ENCODE data around the gene ANXA3. TPM values are rescaled to one million over a fixed set of nuclear protein-coding genes. Genes with fewer than 3 reads are reported as not detected.
A peak's percentile ranks its signal among the peaks of the same experiment; 100 is the strongest.

Gene ANXA3
- total and polyA plus RNA-seq, 4 donors, result 15.4 to 70.0 (median 29.9) TPM

DNA sequence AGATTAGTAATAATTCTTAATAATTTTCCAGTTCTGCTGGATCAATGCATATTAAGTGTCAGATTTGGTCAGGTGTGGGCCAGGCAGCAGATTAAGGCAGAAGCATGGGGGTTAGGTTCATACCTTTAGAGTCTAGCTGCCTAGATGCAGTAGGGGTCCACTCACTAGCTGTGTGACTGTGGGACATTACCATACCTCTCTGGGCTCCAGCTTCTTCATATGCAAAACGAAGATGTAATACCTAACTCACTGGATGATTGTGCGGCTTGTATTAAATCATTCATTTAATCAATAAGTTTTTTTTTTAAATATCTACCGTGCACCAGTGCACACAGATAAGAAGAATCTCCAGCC lies 1.4 kb downstream of the ANXA3 start:
- Histone ChIP-seq H3K27ac (ENCODE audit: low read depth, low read length) (no peak overlapping the region), H3K27me3 (ENCODE audit: control insufficient read depth, insufficient read depth, low read length) (peaks cover 12% of the 10 kb centered on the region), H3K9me3 (ENCODE audit: control insufficient read depth, insufficient read depth, low read length) (no peaks in the 10 kb centered on the region), H3K36me3 (ENCODE audit: control insufficient read depth, insufficient read depth, low read length) (no peaks in the 10 kb centered on the region), H3K4me3 (ENCODE audit: low read depth, low read length) (no peak overlapping the region), H3K4me1 (ENCODE audit: control insufficient read depth, insufficient read depth, low read length) (peaks cover 8% of the 10 kb centered on the region)
- DNase-seq (ENCODE audit: low read depth in 4 of 6, low spot score in 6 of 6), result no peak
- WGBS (ENCODE audit: insufficient coverage), result no CpG with 5 or more reads among the region's 3 CpGs

DNA sequence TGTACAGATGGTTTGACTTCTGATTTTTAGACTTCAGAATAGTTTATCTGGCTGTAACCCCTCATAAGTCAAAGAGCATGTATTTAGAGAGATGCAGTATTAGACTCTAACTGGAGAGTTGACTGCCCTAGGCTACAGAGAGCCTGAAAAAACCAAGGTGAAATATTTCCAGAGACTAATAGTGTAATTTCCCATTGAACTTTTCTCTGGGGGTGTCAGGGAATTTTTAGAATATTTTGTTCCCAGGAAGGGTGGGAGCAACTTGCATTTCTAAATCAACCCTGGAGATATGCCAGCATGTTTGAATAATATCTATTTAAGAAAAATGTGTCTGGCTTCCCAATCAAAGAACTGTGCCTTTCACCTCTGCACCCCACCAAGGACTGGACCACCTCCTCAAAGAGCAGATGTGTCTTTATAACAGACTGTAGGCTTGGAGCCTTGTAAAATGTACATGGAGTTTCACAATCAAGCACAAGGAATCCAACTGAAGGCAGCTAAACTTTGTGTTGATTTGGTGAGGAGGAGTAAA lies 2.0 kb downstream of the ANXA3 start:
- no peak overlapping the region for H3K27ac ChIP-seq (ENCODE audit: low read depth, low read length)
- no peaks in the 10 kb centered on the region for H3K36me3 ChIP-seq (ENCODE audit: control insufficient read depth, insufficient read depth, low read length)
- H3K9me3 ChIP-seq (ENCODE audit: control insufficient read depth, insufficient read depth, low read length), result no peaks in the 10 kb centered on the region
- peaks cover 8% of the 10 kb centered on the region for H3K4me1 ChIP-seq (ENCODE audit: control insufficient read depth, insufficient read depth, low read length)
- H3K27me3 ChIP-seq (ENCODE audit: control insufficient read depth, insufficient read depth, low read length), result peaks cover 12% of the 10 kb centered on the region
- DNase-seq (ENCODE audit: low read depth in 4 of 6, low spot score in 6 of 6), result no peak
- H3K4me3 ChIP-seq (ENCODE audit: low read depth, low read length), result no peak overlapping the region

DNA sequence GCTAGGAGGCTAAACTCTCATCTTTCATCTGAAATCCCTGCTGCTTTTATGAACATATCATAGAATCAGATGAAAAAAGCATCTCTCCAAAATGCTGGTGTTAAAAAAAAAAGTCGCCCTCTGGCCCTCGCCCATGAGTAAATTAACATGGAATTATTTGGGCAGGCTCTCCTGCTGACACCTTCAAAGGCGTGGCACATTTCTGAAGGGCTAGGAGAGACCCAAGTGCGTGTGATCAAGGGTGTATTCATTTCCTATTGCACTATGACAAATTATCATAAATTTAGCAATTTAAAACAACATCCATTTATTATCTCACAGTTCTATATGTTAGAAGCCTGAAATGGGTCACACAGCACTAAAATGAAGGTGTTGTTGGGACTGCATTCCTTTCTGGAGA lies 5.1 kb downstream of the ANXA3 start:
- Histone ChIP-seq H3K27ac (ENCODE audit: low read depth, low read length) (no peak overlapping the region), H3K9me3 (ENCODE audit: control insufficient read depth, insufficient read depth, low read length) (no peaks in the 10 kb centered on the region)

DNA sequence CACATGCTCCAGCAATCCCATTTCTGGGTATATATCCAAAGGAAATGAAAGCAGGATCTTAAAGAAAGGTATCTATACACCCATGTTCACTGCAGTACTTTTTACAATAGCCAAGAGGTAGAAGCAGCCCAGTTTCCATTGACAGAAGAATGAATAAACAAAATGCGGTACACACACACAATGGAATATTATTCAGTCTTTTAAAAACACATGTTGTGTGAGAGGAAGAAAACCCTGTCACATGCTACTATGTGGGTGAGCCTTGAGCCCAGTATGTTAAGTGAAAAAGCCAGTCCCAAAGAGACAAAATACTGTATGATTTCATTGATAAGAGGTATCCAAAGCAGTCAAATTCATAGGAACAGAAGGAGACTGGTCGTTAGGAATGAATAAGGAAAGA lies 6.3 kb downstream of the ANXA3 start:
- Histone ChIP-seq H3K4me1 (ENCODE audit: control insufficient read depth, insufficient read depth, low read length) (no peaks in the 10 kb centered on the region), H3K4me3 (ENCODE audit: low read depth, low read length) (no peak overlapping the region), H3K27me3 (ENCODE audit: control insufficient read depth, insufficient read depth, low read length) (no peaks in the 10 kb centered on the region), H3K27ac (ENCODE audit: low read depth, low read length) (no peak overlapping the region), H3K9me3 (ENCODE audit: control insufficient read depth, insufficient read depth, low read length) (no peaks in the 10 kb centered on the region), H3K36me3 (ENCODE audit: control insufficient read depth, insufficient read depth, low read length) (no peaks in the 10 kb centered on the region)
- no peak for DNase-seq (ENCODE audit: low read depth in 4 of 6, low spot score in 6 of 6)
- no CpG with 5 or more reads among the region's 2 CpGs for WGBS (ENCODE audit: insufficient coverage)

More for the DNA sequence above, 5.1 kb downstream of the ANXA3 start:
- H3K4me1 ChIP-seq (ENCODE audit: control insufficient read depth, insufficient read depth, low read length), result peaks cover 6% of the 10 kb centered on the region
- whole genome bisulfite sequencing (ENCODE audit: insufficient coverage), result 100% methylated on average over 2 of the region's 4 CpGs
- H3K36me3 ChIP-seq (ENCODE audit: control insufficient read depth, insufficient read depth, low read length), result no peaks in the 10 kb centered on the region
- DNase-seq (ENCODE audit: low read depth in 4 of 6, low spot score in 6 of 6), result no peak
- H3K4me3 ChIP-seq (ENCODE audit: low read depth, low read length), result no peak overlapping the region
- H3K27me3 ChIP-seq (ENCODE audit: control insufficient read depth, insufficient read depth, low read length), result peaks cover 7% of the 10 kb centered on the region

DNA sequence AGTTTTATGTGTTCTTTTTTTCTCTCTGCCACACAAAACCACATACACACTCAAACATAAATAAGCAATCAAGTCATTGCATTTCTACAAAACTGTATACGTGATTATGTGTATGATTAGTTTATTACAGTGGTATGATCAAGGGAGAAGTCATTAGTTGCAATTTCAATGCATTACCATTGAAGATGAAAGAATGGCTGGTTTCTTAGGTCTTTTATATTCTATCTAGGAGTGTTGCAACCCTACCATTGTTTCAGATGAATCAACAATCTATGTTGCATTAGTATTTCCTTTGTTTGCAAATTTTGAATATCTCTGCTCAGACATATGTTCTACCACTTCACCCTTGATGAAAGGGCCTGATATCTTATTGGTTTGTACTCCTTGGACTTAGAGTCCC lies 6.8 kb downstream of the ANXA3 start:
- Histone ChIP-seq H3K9me3 (ENCODE audit: control insufficient read depth, insufficient read depth, low read length) (no peaks in the 10 kb centered on the region), H3K27ac (ENCODE audit: low read depth, low read length) (no peak overlapping the region), H3K4me1 (ENCODE audit: control insufficient read depth, insufficient read depth, low read length) (no peaks in the 10 kb centered on the region), H3K27me3 (ENCODE audit: control insufficient read depth, insufficient read depth, low read length) (no peaks in the 10 kb centered on the region), H3K36me3 (ENCODE audit: control insufficient read depth, insufficient read depth, low read length) (no peaks in the 10 kb centered on the region), H3K4me3 (ENCODE audit: low read depth, low read length) (no peak overlapping the region)
- DNase-seq (ENCODE audit: low read depth in 4 of 6, low spot score in 6 of 6), result no peak
- WGBS (ENCODE audit: insufficient coverage), result no CpG with 5 or more reads among the region's 1 CpG

DNA sequence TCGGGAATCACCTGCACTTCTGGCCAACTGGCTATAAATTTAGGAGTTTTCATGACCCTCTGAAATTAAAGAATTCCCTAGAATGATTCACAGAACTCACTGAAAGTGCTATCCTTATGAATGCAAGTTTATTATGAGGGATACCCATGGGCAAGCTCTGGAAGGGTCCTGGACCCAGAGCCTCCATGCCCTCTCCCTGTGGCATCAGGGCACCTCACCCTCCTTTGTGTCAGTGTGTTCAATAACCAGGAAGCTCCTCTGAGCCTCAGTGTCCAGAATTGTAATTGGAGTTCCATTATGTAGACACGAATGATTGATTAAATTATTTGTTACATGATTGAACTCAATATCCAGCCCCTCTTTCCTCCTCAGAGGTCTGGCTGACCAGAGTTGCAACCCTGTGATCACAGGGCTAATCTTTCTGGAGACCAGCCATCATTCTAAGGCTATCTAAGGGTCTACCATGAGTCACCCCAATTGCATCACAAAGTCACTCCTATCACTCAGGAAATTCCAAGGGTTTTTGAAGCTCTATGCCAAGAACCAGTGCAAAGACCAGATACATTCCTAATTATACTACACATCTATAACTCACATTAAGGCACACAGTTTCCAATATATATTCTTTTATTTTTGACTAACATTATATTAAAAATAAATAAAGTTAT lies 8.9 kb downstream of the ANXA3 start:
- no peak overlapping the region for H3K27ac ChIP-seq (ENCODE audit: low read depth, low read length)
- no peaks in the 10 kb centered on the region for H3K9me3 ChIP-seq (ENCODE audit: control insufficient read depth, insufficient read depth, low read length)
- no peaks in the 10 kb centered on the region for H3K27me3 ChIP-seq (ENCODE audit: control insufficient read depth, insufficient read depth, low read length)
- no peak for DNase-seq (ENCODE audit: low read depth in 4 of 6, low spot score in 6 of 6)
- H3K4me1 ChIP-seq (ENCODE audit: control insufficient read depth, insufficient read depth, low read length), result no peaks in the 10 kb centered on the region
- H3K4me3 ChIP-seq (ENCODE audit: low read depth, low read length), result no peak overlapping the region
- H3K36me3 ChIP-seq (ENCODE audit: control insufficient read depth, insufficient read depth, low read length), result no peaks in the 10 kb centered on the region
- no CpG with 5 or more reads among the region's 2 CpGs for WGBS (ENCODE audit: insufficient coverage)

DNA sequence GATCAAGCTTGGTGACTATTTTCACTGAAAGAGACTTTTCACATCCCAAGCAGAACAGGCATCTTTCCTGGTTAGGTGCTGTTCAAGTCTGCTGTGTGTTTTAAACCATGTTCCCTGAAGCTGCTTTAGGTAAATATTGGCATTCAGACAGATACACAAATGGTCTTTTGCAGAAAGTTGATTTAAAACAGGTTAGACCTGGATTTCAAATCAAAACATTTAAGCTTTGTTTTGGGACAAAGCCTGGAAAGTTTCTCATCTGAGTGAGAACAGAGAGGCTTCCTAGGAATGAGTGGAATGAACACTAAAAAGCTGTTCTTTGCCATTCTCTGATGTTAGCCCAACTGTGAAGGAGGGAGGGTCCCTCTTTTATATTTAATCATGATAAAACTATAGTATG lies 10.1 kb downstream of the ANXA3 start:
- no peaks in the 10 kb centered on the region for H3K9me3 ChIP-seq (ENCODE audit: control insufficient read depth, insufficient read depth, low read length)
- H3K4me1 ChIP-seq (ENCODE audit: control insufficient read depth, insufficient read depth, low read length), result no peaks in the 10 kb centered on the region
- no peaks in the 10 kb centered on the region for H3K27me3 ChIP-seq (ENCODE audit: control insufficient read depth, insufficient read depth, low read length)
- DNase-seq (ENCODE audit: low read depth in 4 of 6, low spot score in 6 of 6), result no peak
- no peak overlapping the region for H3K4me3 ChIP-seq (ENCODE audit: low read depth, low read length)
- H3K27ac ChIP-seq (ENCODE audit: low read depth, low read length), result no peak overlapping the region
- no peaks in the 10 kb centered on the region for H3K36me3 ChIP-seq (ENCODE audit: control insufficient read depth, insufficient read depth, low read length)

DNA sequence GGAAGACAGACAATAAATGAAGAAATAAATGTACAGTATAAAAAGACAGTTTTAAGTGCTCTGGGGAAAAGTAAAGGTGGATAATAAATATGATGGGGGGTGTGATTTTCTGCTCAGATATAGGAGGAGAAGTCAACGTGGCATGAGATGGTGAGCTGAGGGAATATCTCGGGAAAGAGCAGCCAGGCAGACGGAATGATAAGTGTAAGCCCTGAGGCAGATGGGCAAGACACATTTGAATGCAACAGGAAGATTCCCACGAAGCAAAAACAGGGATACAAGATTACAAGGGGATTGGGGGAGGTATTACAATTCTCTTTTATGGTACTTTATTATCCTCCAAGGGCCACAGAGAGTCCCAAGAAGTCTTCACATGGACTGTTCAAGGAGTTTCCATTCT lies 11.1 kb downstream of the ANXA3 start:
- WGBS (ENCODE audit: insufficient coverage), result 74% methylated on average over 3 of the region's 4 CpGs
- Histone ChIP-seq H3K9me3 (ENCODE audit: control insufficient read depth, insufficient read depth, low read length) (no peaks in the 10 kb centered on the region), H3K27me3 (ENCODE audit: control insufficient read depth, insufficient read depth, low read length) (no peaks in the 10 kb centered on the region), H3K4me1 (ENCODE audit: control insufficient read depth, insufficient read depth, low read length) (no peaks in the 10 kb centered on the region), H3K36me3 (ENCODE audit: control insufficient read depth, insufficient read depth, low read length) (no peaks in the 10 kb centered on the region), H3K27ac (ENCODE audit: low read depth, low read length) (no peak overlapping the region), H3K4me3 (ENCODE audit: low read depth, low read length) (no peak overlapping the region)
- no peak for DNase-seq (ENCODE audit: low read depth in 4 of 6, low spot score in 6 of 6)

DNA sequence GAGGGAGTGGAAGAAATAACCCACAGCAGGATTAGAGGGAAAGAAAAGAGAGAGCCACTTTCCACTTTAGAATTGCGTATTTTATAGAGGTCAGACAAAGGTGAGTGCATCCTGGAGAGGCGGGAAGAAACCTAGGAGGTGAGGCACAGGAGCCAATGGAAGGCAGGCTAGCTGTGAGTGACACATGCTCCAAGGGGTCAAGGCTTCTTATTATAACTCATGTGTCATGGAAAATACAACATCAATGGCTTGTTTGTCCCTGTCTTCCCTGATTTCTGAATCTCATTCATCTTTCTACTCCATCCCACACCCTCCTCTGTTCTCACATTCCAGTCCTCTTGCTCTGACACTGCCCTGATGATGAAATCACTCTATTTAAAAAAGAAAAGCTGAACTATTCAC lies 14.4 kb downstream of the ANXA3 start:
- WGBS (ENCODE audit: insufficient coverage), result 71% methylated on average over 1 of the region's 2 CpGs
- H3K4me1 ChIP-seq (ENCODE audit: control insufficient read depth, insufficient read depth, low read length), result no peaks in the 10 kb centered on the region
- peak overlapping the region; percentile 87 for H3K27ac ChIP-seq (ENCODE audit: low read depth, low read length)
- H3K27me3 ChIP-seq (ENCODE audit: control insufficient read depth, insufficient read depth, low read length), result no peaks in the 10 kb centered on the region
- H3K36me3 ChIP-seq (ENCODE audit: control insufficient read depth, insufficient read depth, low read length), result no peaks in the 10 kb centered on the region
- no peaks in the 10 kb centered on the region for H3K9me3 ChIP-seq (ENCODE audit: control insufficient read depth, insufficient read depth, low read length)
- no peak overlapping the region for H3K4me3 ChIP-seq (ENCODE audit: low read depth, low read length)
- peak in 1 of 6 donors; percentile 33 for DNase-seq (ENCODE audit: low read depth in 4 of 6, low spot score in 6 of 6)

DNA sequence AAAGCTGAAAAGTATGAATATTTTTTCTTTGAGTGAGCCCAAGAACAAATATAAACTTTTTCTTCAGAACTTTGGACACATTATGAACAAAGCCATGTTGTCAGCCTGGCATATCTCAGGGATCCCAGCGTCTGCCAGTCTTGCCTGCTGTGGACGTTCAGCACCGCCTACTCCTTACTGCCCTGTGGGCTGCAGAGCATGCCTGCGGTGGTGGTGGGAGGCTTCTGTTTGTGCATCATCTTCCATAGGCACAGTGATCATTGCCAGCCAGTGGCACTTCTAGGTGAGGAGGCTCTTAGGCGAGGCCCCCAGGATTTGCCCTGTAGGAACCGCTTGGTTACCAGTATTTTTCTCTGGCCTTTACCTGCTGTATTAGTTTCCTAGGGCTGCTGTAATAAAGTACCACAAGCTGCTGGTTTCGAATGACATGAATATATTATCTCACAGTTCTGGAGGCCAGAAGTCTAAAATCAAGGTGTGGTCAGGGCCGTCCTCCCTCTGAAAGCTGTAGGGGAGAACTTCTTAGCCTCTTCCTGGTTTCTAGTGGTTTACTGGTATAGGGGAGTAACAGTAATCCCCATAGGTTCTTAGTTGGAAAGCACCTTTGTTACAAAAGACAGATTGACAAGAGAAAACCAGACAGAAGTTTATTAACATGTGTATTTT lies 15.4 kb downstream of the ANXA3 start:
- H3K27me3 ChIP-seq (ENCODE audit: control insufficient read depth, insufficient read depth, low read length), result no peaks in the 10 kb centered on the region
- H3K4me3 ChIP-seq (ENCODE audit: low read depth, low read length), result no peak overlapping the region
- 82% methylated on average over 7 of the region's 8 CpGs for WGBS (ENCODE audit: insufficient coverage)
- no peaks in the 10 kb centered on the region for H3K4me1 ChIP-seq (ENCODE audit: control insufficient read depth, insufficient read depth, low read length)
- peak overlapping the region; percentile 87 for H3K27ac ChIP-seq (ENCODE audit: low read depth, low read length)
- DNase-seq (ENCODE audit: low read depth in 4 of 6, low spot score in 6 of 6), result no peak
- H3K36me3 ChIP-seq (ENCODE audit: control insufficient read depth, insufficient read depth, low read length), result no peaks in the 10 kb centered on the region
- no peaks in the 10 kb centered on the region for H3K9me3 ChIP-seq (ENCODE audit: control insufficient read depth, insufficient read depth, low read length)
